Measurements from ENCODE around the gene TBC1D19. TPM values are rescaled to one million over a fixed set of nuclear protein-coding genes. Genes with fewer than 3 reads are reported as not detected.

The TBC1D19 gene
- total and polyA plus RNA-seq, 9 of the 15 experiments (the other 6 are each of a cell fraction or from before 2014, with no cell fraction given), result 0.73 to 5.6 (median 3.7) TPM

- TF ChIP-seq ZBTB2 (IDR thresholded peaks at IDR 0.05) (no peak), SREBF1 (IDR thresholded peaks at IDR 0.05; ENCODE audit: borderline replicate concordance, low read depth, low read length) (no peak), ZMIZ1 (IDR thresholded peaks at IDR 0.05; ENCODE audit: low read depth in 2 of 2, low read length in 2 of 2) (no peak), TFAM (CRISPR knock-in tag; conservative IDR thresholded peaks at IDR 0.05) (no peak), HSF4 (CRISPR knock-in tag; IDR thresholded peaks at IDR 0.05; ENCODE audit: borderline replicate concordance) (no peak), ELF4 (CRISPR knock-in tag; IDR thresholded peaks at IDR 0.05) (no peak), TAF15 (IDR thresholded peaks at IDR 0.05; ENCODE audit: low read depth, low read length) (no peak)
Measured at GRCh38 chr4:26687728-26688127, 103.8 kb downstream of the TBC1D19 start (continued).
